Measurements from ENCODE around the gene IL6R.

The IL6R gene

GRCh38 chr1:154405747-154406571, 816 bp downstream of the IL6R start:
- no peak for DNase-seq (ENCODE audit: low read depth)
- peak overlapping the region; percentile 65 for H3K4me3 ChIP-seq (ENCODE audit: low read depth, low read length)

DNA sequence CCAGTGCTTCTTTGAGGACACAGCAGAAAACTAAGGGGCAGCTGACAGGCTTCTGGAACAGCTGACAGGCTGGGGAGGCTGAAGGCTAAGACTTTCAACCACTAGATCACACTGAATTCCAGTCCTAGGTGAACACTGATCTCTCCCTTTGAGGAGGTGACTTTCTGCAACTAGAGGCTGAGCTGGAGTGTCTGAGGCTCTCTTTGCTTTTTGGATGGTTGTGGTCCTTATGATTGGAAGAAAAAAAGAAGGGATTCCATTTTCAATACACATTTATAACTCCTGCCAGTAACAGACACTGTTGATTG, 1.4 kb downstream of the IL6R start:
- peak overlapping the region; percentile 65 for H3K4me3 ChIP-seq (ENCODE audit: low read depth, low read length)
- no peak for DNase-seq (ENCODE audit: low read depth)

GRCh38 chr1:154406886-154407197, 1.7 kb downstream of the IL6R start:
- DNase-seq (ENCODE audit: low read depth), result no peak
- no peak overlapping the region for H3K4me3 ChIP-seq (ENCODE audit: low read depth, low read length)

DNA sequence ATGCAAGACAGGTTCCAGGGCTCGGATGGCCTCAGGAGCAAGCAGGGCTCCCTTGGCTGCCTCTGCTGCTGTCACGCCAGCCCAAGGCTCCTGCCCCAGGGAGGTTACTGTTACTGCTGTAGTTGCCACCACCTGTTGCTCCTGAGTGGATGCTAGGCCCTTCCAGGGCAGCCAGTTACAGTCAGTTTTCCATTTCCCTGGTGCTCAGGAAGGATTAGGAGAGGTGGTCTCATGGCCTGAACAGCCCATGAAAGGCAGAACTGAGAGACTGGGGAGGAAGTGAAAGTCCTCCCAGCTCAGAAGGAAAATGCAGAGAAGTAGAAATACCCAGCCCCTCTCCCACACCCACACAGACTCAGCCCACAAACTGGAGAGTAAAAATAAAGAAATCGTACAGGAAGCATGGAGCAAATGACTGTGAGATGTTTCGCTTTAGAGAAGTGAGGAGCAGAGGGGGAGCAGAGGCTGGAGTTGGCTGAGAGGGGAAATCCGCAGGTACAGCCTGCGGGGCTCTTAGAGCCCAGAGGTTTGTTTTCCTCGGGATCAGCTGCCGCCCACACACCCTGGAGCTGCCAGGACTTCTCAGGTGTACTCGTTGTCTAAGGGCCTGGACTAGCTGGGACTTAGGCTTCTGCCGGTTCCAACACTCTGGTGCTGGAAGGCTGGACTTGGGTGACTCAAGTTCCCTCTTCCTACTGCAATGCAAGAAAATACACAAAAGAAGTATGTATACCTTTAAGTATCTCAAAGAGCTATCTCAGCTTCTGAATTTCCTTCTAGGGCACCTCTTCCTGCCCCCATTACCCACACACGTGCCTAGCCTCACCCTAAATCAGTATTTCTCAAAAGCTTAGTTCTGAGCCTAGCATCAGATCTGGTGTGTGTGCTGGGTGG, 2.3 kb downstream of the IL6R start:
- no peak for DNase-seq (ENCODE audit: low read depth)
- H3K4me3 ChIP-seq (ENCODE audit: low read depth, low read length), result no peak overlapping the region

GRCh38 chr1:154408174-154408777, 3.1 kb downstream of the IL6R start:
- no peak for DNase-seq (ENCODE audit: low read depth)
- H3K4me3 ChIP-seq (ENCODE audit: low read depth, low read length), result no peak overlapping the region

DNA sequence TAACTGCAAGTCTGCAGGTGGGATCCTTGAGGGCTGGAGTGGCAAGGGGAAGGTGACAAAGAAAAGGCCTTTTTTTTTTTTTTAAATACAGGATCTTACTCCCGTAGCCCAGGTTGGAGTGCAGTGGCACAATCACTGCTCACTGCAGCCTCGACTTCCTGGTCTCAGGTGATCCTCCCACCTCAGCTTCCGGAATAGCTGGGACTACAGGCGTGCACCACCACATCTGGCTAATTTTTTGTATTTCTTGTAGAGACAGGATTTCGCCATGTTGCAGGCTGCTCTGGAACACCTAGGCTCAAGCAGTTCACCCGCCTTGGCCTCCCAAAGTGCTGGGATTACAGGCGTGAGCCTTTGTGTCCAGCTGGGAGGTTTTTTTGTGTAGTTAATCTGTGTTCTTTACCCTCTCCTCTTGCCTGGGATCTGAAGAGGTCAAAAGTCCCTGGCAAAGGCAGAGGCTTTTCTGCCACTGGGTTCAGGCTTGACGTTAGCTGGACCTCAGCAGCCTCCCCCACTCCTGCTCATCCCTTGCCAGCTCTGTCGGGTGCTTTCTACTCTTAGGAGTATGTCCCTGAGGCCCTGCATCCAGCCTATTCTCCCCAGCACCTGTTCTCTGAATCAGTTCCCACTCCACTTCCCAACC, 5.2 kb downstream of the IL6R start:
- no peak overlapping the region for H3K4me3 ChIP-seq (ENCODE audit: low read depth, low read length)
- DNase-seq (ENCODE audit: low read depth), result no peak

GRCh38 chr1:154411525-154411924, 6.4 kb downstream of the IL6R start:
- no peak overlapping the region for H3K4me3 ChIP-seq (ENCODE audit: low read depth, low read length)
- DNase-seq (ENCODE audit: low read depth), result no peak

DNA sequence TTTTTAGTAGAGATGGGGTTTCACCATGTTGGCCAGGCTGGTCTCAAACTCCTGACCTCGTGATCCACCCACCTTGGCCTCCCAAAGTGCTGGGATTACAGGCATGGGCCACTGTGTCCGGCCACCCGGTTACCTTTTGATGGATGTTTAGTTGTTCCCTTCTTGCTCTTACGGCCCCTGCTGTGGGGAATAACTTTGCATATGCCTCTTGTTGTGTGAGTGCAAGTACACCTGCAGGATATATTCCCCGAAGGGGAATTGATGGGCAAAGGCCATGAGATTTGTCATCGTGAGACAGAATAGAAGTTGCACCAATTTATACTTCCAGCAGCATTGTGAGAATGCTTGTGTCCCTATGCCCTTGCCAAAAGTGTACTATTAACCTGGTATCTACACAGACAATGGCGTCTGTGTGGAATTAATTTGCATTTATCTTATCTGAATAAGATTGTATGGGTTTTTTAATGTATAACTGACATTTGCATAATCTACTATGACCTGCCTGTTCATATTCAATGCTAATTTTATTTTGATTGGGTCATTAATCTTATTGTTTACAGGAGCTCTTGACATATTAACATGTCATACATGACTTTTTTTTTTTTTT, 8.1 kb downstream of the IL6R start:
- DNase-seq (ENCODE audit: low read depth), result no peak
- H3K4me3 ChIP-seq (ENCODE audit: low read depth, low read length), result no peak overlapping the region

GRCh38 chr1:154414606-154415005, 9.5 kb downstream of the IL6R start:
- DNase-seq (ENCODE audit: low read depth), result no peak
- H3K4me3 ChIP-seq (ENCODE audit: low read depth, low read length), result no peak overlapping the region

GRCh38 chr1:154416471-154417337, 11.6 kb downstream of the IL6R start:
- H3K4me3 ChIP-seq (ENCODE audit: low read depth, low read length), result no peak overlapping the region
- DNase-seq (ENCODE audit: low read depth), result no peak

GRCh38 chr1:154417338-154417608, 12.1 kb downstream of the IL6R start:
- no peak overlapping the region for H3K4me3 ChIP-seq (ENCODE audit: low read depth, low read length)
- no peak for DNase-seq (ENCODE audit: low read depth)

- no peak overlapping the region for H3K4me3 ChIP-seq (ENCODE audit: low read depth, low read length)
- no peak for DNase-seq (ENCODE audit: low read depth)
These were observed 13.1 kb downstream of the IL6R start for GRCh38 chr1:154418062-154418921.

DNA sequence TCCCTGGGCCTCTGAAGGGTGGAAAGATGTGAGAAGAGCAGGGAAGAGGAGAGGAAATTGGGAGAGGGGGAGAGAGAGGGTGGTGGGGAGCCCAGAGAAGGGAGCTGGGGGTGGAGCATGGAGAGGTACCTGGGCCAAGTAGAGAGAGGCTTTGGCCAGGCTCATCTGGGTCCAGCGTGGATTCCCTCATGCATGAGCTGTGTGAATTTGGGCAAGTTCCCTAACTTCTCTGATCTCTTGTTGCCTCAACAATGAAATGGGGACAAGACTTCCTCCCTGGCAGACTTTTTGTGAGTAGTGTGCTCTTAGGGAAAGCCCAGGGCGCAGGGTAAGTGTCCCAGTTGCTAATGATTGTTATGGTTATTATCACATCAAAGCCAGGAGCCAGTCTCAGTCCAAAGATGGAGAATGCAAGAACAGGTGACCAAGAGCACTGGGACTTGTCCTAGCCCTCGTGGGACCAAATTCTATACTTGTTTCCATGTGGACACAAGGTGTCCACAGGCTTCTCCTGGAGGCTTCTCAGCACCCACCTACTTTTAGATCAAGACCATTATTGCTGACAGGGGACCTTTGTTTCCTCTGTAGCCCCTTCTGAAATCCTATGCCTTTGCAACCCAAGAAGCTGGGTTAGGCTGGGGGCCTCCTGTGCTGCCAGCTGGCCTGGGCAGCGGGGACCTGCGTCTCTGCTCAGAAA, 13.9 kb downstream of the IL6R start:
- no peak overlapping the region for H3K4me3 ChIP-seq (ENCODE audit: low read depth, low read length)
- DNase-seq (ENCODE audit: low read depth), result no peak

GRCh38 chr1:154419620-154420571, 14.8 kb downstream of the IL6R start:
- DNase-seq (ENCODE audit: low read depth), result peak; percentile 90

DNA sequence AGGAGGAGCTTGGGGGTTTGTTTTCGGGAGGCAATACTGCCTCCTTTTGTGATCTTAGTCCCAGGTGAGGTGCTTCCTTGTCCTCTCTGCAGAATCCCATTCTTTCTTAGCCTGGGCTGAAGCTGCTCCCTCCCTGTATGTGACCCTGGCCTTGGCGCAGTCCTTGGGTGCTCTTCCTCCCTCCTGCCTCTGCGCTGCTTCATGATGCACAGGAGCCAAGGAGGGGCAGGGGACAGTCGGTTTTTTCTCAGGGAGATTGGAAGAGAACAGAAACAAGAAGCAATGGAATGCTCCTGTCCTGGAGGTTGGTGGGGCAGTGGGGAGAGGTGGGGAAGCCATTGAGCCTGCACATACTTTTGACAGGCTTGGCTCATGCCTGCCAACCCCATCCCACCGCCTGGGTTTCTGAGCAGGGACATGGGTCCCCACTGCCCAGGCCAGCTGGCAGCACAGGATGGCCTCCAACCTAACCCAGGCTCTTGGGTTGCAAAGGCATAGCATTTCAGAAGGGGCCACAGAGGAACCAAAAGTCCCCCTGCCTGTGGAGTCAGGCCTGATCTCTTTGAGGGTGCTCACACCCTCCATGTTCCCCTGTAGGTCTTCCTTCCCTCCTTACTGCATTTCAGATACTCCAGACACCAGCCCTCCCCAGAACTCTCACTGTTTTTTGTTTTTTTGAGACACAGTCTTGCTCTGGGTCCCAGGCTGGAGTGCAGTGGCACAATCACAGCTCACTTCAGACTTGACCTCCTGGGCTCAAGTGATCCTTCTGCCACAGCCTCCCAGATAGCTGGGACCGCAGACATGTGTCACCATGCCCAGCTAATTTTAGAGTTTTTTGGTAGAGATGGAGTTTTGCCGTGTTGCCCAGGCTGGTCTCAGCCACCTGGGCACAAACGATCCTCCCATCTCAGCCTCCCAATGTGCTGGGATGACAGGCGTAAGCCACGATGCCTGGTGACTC, 16.1 kb downstream of the IL6R start:
- no peak overlapping the region for H3K4me3 ChIP-seq (ENCODE audit: low read depth, low read length)
- no peak for DNase-seq (ENCODE audit: low read depth)

More at GRCh38 chr1:154419620-154420571, 14.8 kb downstream of the IL6R start:
- H3K4me3 ChIP-seq (ENCODE audit: low read depth, low read length), result peak overlapping the region; percentile 16

Data from skeletal muscle cell (primary cell).